ENCODE results near the gene TEAD2.

TEAD2 gene

DNA sequence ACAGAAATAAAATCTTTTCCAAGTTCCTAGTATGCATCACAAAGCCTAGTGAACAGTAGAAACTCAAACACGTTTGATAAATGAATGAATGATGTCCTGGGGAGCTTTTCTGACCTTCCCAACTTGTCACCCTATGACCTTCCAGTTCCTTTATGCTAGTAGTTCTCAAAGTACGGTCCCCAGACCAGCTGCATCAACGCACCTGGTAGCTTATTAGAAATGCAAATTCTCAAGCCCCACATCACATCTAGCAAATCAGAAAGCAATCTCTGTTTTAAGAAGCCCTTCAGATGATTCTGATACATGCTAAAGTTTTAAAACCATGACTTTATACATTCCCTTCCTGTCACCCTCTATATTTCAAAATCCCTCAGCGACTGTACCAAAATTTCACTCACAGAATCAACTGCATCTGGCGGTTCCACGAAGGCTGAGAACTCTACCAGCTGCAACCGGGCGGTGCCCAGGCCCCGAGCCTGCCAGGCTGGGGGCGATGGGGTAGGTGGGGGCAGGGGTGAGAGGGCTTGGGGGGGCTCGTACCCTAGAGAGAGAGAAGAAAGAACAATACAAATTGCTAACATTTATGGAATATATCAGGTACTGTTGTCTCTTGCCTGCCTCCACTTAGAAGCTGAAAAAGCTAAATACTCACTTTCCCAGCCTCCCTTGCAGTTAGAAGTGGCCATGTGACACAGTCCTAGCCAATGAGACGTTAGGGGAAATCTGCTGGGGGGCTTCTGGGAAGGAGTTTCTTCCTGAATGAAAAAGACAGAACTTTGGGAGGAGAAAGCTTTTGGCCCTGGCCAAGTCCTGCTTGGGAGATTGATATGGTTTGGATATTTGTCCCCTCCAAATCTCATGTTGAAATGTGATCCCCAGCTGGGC is 13.7 kb downstream of the TEAD2 start:
- no peak for DNase-seq (ENCODE audit: extremely low read depth in 1 of 2, low read depth in 1 of 2)

DNA sequence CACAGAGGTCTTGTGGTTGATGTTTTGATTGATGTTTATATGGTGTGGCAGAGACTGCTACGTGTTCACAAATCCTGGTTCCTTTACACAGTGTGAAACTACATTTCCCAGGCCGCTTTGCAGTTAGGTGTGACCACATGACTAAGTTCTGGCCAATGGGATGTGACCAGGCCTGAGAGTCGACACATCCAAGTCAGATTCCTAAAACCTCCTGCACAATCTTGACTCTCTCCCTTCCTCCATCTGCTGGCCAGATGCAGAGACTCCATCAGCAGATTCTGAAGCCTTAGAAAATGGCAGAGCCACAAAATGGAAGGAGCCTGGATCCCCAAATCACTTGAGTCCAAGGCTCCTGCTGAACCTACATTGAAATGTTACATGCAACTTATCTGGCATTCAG is 14.4 kb downstream of the TEAD2 start:
- no peak for DNase-seq (ENCODE audit: extremely low read depth in 1 of 2, low read depth in 1 of 2)

DNA sequence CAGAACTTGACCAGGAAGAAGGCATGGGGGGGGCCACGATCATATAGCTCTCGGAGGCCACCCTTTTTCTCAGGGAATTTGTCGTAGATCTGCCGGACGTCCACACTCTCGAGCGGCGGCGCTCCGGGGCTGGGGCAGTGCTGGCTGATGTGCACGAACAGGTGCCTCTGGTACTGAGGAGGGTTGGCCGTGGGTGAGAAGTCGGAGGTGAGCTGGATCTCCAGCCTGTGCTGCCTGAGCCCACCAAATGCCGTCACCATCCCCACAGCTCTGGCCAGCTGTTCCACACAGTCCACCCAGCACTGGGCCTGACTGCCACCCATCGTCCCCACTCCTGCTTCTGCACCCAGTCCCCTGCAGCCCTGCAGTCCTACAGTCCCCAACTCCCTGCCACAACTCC is 15.0 kb downstream of the TEAD2 start:
- DNase-seq (ENCODE audit: extremely low read depth in 1 of 2, low read depth in 1 of 2), result no peak

DNA sequence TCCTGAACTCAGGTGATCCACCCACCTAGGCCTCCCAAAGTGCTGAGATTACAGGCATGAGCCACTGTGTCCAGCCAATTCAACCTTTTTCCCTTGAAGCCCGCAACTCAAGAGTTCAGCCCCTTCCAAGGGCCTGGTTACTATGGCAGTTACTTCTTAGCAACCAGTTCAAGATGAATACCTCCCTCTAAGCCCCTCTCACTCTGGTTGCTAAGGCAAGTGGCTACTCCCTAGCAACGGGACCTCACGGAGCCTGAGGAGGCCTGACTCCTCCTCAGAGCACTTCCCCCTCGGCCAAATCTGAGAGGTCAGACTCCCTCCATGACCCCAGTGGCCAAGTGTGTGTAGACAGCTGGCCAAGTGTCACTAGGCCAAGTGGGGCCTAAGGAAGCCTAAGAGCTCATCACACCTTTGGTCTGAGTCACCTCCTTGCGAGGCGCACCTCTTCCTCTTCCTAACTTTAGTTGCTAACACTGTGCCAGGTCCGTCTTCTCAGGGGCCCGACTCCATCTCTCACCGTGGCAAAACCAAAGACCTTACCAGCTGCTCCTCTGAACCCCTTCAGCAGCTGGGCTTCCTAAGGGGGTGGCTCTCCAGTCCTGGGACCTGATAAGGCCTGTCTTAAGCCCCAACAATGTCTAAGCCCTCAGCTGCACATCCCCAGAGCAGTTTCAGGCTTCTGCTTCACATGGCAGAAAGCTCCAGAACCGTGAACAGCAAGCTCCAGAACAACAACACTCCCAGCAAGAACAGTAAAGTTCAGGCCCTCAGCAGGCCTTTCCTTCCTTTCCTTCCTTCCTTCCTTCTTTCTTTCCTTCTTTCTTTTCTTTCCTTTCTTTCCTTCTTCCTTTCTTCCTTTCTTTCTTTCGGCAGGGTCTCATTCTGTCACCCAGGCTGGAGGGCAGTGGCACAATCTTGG is 17.5 kb downstream of the TEAD2 start:
- DNase-seq (ENCODE audit: extremely low read depth in 1 of 2, low read depth in 1 of 2), result no peak

DNA sequence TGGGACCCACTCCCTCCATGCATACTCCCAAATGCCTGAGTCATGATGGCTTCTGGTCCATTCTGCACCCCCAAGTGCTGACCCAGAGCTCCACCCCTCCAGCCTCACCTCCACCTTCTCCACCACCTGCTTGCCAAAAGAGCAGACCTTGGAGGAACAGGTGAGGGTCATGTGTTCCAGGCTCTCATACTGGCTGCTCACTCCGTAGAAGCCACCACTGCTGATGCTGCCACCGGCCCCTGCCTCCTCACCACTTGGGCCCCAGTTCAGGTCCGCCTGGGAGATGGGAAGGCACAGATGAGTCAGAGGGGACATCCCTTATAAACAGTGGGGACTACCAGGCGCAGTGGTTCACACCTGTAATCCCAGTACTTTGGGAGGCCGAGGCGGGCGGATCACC is 19.1 kb downstream of the TEAD2 start:
- DNase-seq (ENCODE audit: extremely low read depth in 1 of 2, low read depth in 1 of 2), result no peak

DNA sequence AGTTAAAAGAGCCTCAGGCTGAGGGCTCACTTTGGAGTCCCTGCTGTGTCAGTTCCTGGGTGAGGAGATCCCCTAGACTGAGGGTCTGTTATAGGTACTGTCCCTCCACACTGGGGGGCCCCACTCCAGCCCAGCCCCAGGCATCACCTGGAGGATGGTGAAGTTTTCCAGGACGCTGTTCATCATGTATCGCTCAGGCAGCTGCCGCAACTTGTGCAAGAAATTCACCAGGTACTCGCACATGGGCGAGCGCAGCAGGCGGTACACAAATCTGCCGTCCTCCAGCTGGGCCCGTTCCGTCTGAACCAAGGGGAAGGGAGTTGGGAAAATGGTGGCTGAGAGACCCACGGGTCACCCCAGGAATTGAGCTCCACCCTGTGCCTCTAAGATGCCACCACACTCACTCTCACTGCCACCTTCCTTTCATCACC is 19.9 kb downstream of the TEAD2 start:
- DNase-seq (ENCODE audit: extremely low read depth in 1 of 2, low read depth in 1 of 2), result no peak

DNA sequence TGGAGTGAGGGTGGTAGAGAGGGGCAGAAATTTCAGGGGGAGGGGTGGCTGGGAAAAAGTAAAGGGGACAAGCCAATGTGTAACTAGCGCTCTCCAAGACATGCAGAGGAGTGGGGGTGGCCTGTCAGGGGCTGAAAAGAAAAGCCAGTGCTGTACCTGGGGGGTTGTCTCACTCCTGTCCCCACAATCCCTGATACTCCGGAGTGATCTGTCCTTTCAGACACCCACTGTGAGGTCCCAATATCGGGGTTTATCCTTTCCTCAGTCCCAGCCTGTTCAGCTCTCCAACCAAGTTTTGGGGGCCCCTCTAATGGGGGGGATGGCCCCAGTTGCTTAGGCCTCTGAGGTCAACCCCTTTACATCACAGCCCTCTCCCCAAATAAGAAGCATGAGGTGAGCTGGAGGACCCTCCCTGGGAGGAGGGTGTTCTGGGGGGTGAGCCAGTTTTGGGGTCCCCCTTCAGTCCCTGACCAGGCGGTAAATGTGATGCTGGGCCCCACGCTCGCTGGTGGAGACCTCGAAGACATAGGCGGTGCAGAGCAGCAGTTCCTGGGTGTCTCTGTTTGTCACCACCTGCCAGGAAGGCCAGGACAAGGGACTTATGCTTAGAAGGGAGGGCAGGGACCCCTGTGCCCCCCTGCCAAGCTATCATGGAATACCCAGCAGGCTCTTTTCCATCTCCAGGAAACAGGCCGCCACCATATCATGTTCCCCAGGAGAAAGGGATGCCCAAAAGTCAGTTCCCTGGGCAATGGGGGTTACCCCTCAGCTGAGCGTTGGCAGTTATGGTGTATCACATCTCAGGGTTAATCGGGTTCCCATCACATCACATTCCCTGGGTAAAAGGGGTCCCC is 21.1 kb downstream of the TEAD2 start:
- DNase-seq (ENCODE audit: extremely low read depth in 1 of 2, low read depth in 1 of 2), result no peak

DNA sequence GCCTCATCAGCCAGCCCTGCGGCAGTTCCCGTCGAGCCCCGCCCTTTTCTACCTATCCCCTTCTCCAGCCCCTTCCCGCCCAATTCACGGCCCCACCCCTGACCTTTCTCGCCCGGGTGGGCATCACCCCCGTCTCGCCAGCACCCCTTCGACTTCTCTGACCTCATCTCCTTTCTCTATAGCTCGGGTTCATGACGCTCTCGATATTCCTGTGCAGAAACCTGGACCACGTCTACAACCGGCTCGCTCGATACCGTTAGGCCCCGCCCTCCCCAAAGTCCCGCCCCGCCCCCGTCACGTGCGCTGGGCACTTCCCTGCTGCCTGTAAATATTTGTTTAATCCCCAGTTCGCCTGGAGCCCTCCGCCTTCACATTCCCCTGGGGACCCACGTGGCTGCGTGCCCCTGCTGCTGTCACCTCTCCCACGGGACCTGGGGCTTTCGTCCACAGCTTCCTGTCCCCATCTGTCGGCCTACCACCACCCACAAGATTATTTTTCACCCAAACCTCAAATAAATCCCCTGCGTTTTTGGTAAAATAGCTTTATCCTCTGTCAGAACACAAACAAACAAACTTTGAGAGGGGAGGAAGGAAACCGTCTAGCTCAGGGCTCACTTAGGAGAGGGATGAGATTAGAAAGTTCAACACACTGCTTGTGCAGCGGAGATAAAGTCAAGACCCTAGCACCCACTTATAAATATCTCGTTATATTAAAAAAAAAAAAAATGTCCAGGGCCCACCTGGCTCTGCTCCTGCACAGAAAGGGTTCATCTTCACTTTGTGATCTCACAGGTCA is 21.9 kb downstream of the TEAD2 start:
- DNase-seq (ENCODE audit: extremely low read depth in 1 of 2, low read depth in 1 of 2), result no peak

DNA sequence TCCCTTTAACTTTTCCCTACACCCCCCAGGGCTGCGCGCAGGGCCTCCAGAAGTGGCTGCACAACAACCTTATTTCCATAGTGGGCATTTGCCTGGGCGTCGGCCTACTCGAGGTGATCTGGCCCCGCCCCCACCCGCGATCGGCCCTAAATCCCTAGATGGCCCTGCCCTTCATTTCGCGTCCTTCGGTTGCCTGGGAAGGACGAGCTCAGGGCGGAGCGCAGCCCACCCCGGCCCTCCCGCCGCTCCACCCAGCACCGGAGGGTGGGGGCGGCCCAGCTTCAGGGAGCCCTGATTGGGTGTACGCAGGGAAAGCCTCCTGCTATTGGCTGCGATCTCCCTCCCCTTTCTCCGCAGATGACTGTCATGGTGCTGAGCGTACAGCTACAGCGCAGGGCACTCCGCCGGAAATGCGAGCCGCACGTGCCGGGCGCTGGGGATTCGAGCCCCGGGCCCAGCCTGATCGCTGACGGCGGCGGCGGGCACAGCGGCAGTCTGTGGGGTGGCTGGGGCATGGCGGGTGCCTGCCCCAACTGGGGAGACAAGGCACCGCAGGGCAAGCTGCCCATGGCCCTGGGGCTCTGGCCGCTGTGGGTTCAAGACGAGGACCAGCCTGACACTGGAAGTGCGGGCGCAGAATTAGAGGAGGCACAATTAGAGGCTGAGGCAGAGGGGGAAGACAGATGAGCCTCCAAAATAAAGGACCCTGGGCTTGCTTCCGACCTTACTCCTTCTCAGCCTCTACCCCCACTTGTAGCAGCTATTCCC is 22.7 kb downstream of the TEAD2 start:
- DNase-seq (ENCODE audit: extremely low read depth in 1 of 2, low read depth in 1 of 2), result no peak

DNA sequence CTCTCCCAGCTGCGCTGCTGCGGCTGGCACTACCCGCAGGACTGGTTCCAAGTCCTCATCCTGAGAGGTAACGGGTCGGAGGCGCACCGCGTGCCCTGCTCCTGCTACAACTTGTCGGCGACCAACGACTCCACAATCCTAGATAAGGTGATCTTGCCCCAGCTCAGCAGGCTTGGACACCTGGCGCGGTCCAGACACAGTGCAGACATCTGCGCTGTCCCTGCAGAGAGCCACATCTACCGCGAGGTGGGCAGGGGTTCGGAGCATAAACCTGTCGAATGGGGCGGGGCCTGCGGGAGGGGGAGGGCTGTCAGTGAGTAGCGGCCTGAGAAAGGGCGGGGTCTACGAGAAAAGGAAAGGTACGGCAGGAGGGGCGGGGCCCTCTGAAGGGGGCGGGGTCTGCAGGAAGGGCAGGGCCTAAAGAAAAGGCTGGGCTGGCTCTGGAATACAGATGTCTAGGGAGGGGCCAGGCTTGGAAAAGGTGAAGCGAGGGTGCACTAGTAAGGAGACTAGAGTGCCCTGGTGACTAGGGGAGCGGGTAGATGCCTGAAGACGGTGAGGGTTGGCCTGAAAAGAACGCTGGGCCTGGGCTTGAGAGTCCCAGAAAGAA is 23.4 kb downstream of the TEAD2 start:
- DNase-seq (ENCODE audit: extremely low read depth in 1 of 2, low read depth in 1 of 2), result no peak

DNA sequence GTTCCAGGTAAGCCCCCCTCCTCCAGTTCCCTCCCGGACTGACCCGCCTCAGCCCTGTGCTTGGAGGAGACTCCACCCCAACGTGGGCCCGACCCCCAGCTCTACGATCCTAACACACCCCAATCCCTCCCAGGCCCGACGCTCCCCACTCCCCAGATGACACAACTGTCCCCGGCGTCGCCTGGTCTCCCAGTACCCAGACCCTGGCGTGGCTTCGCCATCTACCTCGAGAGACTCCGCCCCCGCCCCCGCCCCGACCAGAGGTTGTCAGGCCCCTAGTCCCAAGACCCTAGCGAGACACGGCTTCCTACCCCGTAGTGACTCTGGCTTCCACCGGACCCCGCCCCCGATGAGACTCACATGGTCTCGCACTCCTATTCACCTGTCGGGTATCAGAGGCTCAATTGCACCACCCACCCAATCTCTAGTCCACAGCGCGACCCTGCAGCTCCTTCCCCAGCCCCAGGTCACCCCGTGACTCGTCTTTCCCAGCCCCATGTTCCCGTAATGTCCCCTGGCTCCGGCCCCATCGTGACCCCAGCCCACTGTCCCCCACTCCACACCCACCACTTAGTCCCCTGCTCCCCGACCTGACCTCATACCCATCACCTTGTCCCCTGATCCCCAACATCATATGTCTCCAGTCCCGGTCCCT is 24.1 kb downstream of the TEAD2 start:
- no peak for DNase-seq (ENCODE audit: extremely low read depth in 1 of 2, low read depth in 1 of 2)

DNA sequence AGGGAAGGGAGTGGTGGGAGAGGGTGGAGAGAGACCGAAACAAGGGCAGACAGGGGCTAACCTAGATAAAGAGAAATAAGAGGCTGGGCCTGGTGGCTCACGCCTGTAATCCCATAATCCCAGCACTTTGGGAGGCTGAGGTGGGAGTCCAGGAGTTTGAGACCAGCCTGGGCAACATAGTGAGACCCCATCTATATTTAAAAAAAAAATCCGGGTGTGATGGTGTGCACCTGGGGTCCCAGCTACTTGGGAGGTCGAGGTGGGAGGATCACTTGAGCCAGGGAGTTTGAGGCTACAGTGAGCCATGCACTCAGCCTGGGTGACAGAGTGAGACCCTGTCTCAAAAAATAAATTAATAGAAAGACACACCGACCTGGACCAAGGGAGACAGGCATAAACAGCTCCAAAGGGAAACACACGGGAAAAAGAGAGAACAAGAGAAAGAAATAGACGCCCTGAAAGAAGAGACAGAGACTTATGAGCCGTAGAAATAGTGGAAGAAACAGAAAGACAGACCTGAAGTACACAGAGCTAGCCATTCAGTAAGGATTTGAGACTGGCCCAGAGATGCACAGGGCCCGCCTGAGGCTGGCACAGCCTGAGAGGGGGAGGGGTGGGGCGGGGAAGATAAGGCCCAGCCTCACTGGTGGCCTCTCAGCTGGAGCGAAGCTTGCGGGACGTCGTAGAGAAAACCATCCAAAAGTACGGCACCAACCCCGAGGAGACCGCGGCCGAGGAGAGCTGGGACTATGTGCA is 24.8 kb downstream of the TEAD2 start:
- DNase-seq (ENCODE audit: extremely low read depth in 1 of 2, low read depth in 1 of 2), result no peak

DNA sequence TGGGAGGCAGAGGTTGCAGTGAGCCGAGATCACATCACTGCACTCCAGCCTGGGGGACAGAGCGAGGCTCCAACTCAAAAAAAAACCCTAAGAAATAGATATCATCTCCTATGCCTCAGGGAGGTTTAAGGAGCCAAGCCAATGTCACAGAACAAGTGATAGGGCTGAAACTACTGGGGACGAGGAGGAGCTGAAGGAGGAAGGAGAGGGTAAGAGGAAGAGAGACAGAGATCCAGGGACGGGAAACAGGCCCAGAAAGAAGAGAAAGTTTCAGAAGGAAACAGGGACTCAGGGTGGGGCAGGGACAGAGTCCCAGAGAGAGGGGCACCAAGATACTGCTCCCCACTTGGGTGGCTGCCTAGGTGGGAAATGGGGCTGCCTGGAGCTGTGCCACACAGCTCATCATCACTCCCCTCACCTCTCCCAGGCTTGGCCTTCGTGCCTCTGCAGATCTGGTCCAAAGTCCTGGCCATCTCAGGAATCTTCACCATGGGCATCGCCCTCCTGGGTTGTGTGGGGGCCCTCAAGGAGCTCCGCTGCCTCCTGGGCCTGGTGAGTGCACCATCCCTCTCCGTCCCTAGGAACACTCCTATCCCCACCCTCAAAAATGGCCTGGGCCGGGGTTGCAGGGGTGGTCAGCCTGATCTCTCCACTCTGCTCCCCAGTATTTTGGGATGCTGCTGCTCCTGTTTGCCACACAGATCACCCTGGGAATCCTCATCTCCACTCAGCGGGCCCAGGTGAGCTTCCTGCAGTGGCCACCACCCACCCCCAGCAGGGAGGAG is 25.5 kb downstream of the TEAD2 start:
- DNase-seq (ENCODE audit: extremely low read depth in 1 of 2, low read depth in 1 of 2), result no peak

DNA sequence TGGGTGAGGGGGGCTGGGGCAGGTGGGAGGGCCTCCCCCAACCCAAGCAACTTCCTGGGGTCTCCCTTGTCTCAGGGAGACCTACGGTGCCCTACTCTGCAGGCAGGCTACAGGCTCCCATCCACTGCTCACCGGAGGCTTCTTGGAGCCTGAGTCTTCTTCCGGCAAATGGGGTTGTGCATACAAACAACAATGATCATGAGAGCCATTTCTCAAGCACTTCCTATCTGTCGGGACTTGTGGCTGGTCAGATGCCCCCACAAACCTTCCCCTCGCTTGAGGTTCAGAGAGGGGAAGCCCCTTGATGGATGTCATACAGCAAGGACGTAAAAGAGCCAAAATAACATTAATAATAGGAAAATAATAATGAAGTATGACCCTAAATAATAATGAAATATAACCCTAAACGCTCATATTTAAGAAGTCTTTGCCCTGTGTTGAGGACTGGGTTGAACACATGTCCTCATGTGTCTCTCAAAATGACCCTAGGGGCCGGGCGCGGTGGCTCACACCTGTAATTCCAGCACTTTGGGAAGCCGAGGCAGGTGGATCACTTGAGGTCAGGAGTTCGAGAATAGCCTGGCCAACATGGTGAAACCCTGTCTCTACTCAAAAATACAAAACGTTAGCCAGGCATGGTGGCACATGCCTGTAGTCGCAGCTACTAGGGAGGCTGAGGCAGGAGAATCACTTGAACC is 26.3 kb downstream of the TEAD2 start:
- no peak for DNase-seq (ENCODE audit: extremely low read depth in 1 of 2, low read depth in 1 of 2)

DNA sequence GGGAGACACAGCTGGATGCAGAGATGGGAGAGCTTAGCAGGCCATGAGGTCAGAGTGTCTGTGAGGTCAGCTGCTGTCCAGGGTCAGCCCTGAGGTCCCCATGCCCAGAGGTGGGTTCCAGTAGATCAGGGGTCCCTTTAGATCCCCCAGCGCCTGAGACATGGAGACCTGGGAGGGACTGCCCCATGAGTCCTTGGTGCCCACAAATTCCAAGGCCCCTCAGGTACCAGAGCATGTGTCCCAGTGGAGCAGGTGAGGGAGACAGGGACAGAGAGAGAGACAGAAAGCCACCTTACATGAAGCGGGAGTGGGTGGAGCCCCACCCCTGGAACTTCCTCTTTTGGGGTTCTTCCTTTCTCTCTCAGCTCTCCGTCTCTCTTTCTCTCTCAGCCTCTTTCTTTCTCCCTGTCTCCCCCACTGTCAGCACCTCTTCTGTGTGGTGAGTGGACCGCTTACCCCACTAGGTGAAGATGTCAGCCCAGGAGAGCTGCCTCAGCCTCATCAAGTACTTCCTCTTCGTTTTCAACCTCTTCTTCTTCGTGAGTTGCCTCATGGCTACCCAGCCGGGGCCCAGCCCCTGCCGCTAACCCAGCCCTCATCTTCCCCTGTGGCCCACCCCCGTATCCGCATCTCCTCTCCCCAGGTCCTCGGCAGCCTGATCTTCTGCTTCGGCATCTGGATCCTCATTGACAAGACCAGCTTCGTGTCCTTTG is 27.0 kb downstream of the TEAD2 start, which contains the start of gene CD37:
Gene CD37 (plus strand): TSS at position 336 of the 713 bp plus-strand sequence. CDS start 135 bp downstream, at position 471.
- peak in 1 of 2 donors; percentile 25 for DNase-seq (ENCODE audit: extremely low read depth in 1 of 2, low read depth in 1 of 2)
